HL-60 (cell line): ENCODE data around the gene ZNF766.

Experiments
- CTCF ChIP-seq: IDR thresholded peaks from one replicate; pipeline ENCODE4 v1.5.1; 2011; ENCODE audit warnings: low read length, control low read depth, inconsistent platforms; ENCODE audit not compliant: insufficient read depth
- GABPA ChIP-seq: IDR thresholded peaks from 2 replicates; pipeline ENCODE4 v1.6.1; 2012; ENCODE audit warnings: low read depth
- POLR2AphosphoS5 ChIP-seq: IDR thresholded peaks from 2 replicates; pipeline ENCODE4 v1.6.1; 2012; ENCODE audit warnings: low read depth
- SPI1 ChIP-seq: IDR thresholded peaks from 2 replicates; pipeline ENCODE4 v1.6.1; 2012; ENCODE audit warnings: low read depth, mild to moderate bottlenecking, borderline replicate concordance

- TF ChIP-seq CTCF (no peak), GABPA (no peak), SPI1 (no peak), POLR2AphosphoS5 (no peak)
Measured at GRCh38 chr19:52226652-52227051, 42.7 kb upstream of the ZNF766 start.
